ENCODE results near the gene GRIN3B. TPM values are rescaled to one million over a fixed set of nuclear protein-coding genes. Genes with fewer than 3 reads are reported as not detected.
A peak's percentile ranks its signal among the peaks of the same experiment; 100 is the strongest.

GRIN3B gene
- total and polyA plus RNA-seq, 9 of the 15 experiments (the other 6 are each of a cell fraction or from before 2014, with no cell fraction given), result 0.06 to 0.95 (median 0.19) TPM; not detected in 6

- TF ChIP-seq NR2C1 (IDR thresholded peaks at IDR 0.05), result no peak
- peak; percentile 27; the same call in 1 of the 2 replicates for TF ChIP-seq NR2C1 (tag; IDR thresholded peaks at IDR 0.05)
- no peak for TF ChIP-seq ASH1L (IDR thresholded peaks at IDR 0.05; ENCODE audit: borderline replicate concordance, low read depth, partially characterized antibody)
- no peak for TF ChIP-seq ZNF212 (CRISPR knock-in tag; IDR thresholded peaks at IDR 0.05)
- TF ChIP-seq HIVEP1 (CRISPR knock-in tag; IDR thresholded peaks at IDR 0.05), result no peak
- no peak for TF ChIP-seq HDAC6 (IDR thresholded peaks at IDR 0.05; ENCODE audit: low read depth, low read length)
- TF ChIP-seq ZFX (CRISPR knock-in tag; IDR thresholded peaks at IDR 0.05), result peak; percentile 38; the same call in 1 of the 2 replicates
- no peak for TF ChIP-seq TARDBP (IDR thresholded peaks at IDR 0.05)
- 0 out of 2 replicates have a peak, but pooled peaks have one; percentile 29 for TF ChIP-seq SUPT5H (IDR thresholded peaks at IDR 0.05)
- TF ChIP-seq POLR3G (IDR thresholded peaks at IDR 0.05; ENCODE audit: extremely low read depth, insufficient read length, insufficient replicate concordance), result no peak
- TF ChIP-seq KDM1A (IDR thresholded peaks at IDR 0.05), result peak in 1 of 2 experiments; percentile 31; a peak in 1 of 4 replicates
- no peak for TF ChIP-seq XRCC4 (IDR thresholded peaks at IDR 0.05; ENCODE audit: extremely low read depth, insufficient read depth, insufficient read length)
- TF ChIP-seq, protein P1, sequence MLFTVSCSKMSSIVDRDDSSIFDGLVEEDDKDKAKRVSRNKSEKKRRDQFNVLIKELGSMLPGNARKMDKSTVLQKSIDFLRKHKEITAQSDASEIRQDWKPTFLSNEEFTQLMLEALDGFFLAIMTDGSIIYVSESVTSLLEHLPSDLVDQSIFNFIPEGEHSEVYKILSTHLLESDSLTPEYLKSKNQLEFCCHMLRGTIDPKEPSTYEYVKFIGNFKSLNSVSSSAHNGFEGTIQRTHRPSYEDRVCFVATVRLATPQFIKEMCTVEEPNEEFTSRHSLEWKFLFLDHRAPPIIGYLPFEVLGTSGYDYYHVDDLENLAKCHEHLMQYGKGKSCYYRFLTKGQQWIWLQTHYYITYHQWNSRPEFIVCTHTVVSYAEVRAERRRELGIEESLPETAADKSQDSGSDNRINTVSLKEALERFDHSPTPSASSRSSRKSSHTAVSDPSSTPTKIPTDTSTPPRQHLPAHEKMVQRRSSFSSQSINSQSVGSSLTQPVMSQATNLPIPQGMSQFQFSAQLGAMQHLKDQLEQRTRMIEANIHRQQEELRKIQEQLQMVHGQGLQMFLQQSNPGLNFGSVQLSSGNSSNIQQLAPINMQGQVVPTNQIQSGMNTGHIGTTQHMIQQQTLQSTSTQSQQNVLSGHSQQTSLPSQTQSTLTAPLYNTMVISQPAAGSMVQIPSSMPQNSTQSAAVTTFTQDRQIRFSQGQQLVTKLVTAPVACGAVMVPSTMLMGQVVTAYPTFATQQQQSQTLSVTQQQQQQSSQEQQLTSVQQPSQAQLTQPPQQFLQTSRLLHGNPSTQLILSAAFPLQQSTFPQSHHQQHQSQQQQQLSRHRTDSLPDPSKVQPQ (CRISPR knock-in tag; IDR thresholded peaks at IDR 0.05; ENCODE audit: borderline replicate concordance), result no peak
- TF ChIP-seq SMARCA5 (IDR thresholded peaks at IDR 0.05), result peak; percentile 60; the same call in 1 of the 2 replicates
- TF ChIP-seq PCBP2 (IDR thresholded peaks at IDR 0.05; ENCODE audit: low read depth, low read length, poor library complexity, severe bottlenecking), result no peak
- peak; percentile 93 for TF ChIP-seq GABPA (tag; conservative IDR thresholded peaks at IDR 0.05; ENCODE audit: low read depth)
- peak in 1 of 2 experiments; percentile 51; a peak in 1 of 4 replicates for TF ChIP-seq HDAC1 (IDR thresholded peaks at IDR 0.05)
- TF ChIP-seq ZC3H11A (IDR thresholded peaks at IDR 0.05; ENCODE audit: low read depth, low read length), result no peak
- TF ChIP-seq HCFC1 (IDR thresholded peaks at IDR 0.05; ENCODE audit: low read depth, low read length), result 0 out of 2 replicates have a peak, but pooled peaks have one; percentile 2
- TF ChIP-seq MLLT1 (IDR thresholded peaks at IDR 0.05), result peak in 1 of 2 experiments; percentile 56; a peak in 1 of 4 replicates
- TF ChIP-seq HDAC2 (IDR thresholded peaks at IDR 0.05), result no peak
- TF ChIP-seq CHCHD3 (CRISPR knock-in tag; IDR thresholded peaks at IDR 0.05), result no peak
- TF ChIP-seq RBBP5 (IDR thresholded peaks at IDR 0.05; ENCODE audit: borderline replicate concordance, insufficient read depth, low read length, poor library complexity, severe bottlenecking), result no peak
Measured at GRCh38 chr19:1028062-1028926, 28.1 kb downstream of the GRIN3B start (continued).

Data from K562 (cell line).